A549 (cell line): ENCODE results near the gene TIPARP. TPM values are rescaled to one million over a fixed set of nuclear protein-coding genes. Genes with fewer than 3 reads are reported as not detected.

Source experiments
- ATAC-seq, 2 experiments: fragments of 200-7000 bp in 1 of 2; fragments of >200 bp in 1 of 2; cut with Nextera tagmentation in 1 of 2; cut with Tn5 transposase in 1 of 2; 3 replicates each; pipeline versions ENCODE4 v1.8.0 to v1.9.1; 2018 to 2020; ENCODE audit warnings: mild to moderate bottlenecking in 1 of 2, moderate library complexity in 1 of 2
- CTCF ChIA-PET: fragments of 300-600 bp; sonication (Branson Sonifier 250); formaldehyde crosslinking; extraction: SDS; loops from one replicate; lab custom pipeline; 2021; ENCODE audit warnings: antibody characterized with exemption, inconsistent platforms; lab: Yijun Ruan, JAX
- POLR2A ChIA-PET: fragments of 350-600 bp; formaldehyde crosslinking; extraction: SDS; loops from one replicate; lab custom pipeline; 2021; ENCODE audit warnings: antibody characterized with exemption, inconsistent platforms; lab: Yijun Ruan, JAX
- DNase-seq, 2 experiments: peaks; one replicate each; pipeline versions ENCODE4 v3.0.0 to v3.0.0-alpha.2; 2011 to 2016; ENCODE audit warnings: low read depth in 1 of 2, low spot score in 1 of 2
- FAIRE-seq: peaks from 2 replicates; lab custom pipeline; 2011; peaks lifted over from hg19 to GRCh38; lab: Jason Lieb, UNC
- H3K27ac ChIP-seq, 2 experiments: fragments of >200 bp; sonication (Bioruptor Twin); formaldehyde crosslinking; 3 replicates each; pipeline ENCODE4 v1.5.1; 2016 to 2017
- H3K4me1 ChIP-seq: fragments of >200 bp; sonication (Bioruptor Twin); formaldehyde crosslinking; 3 replicates; pipeline ENCODE4 v1.6.1; 2016
- H3K4me2 ChIP-seq: fragments of >200 bp; sonication (Bioruptor Twin); formaldehyde crosslinking; 3 replicates; pipeline ENCODE4 v1.6.1; 2016
- H3K4me3 ChIP-seq: fragments of >200 bp; sonication (Bioruptor Twin); formaldehyde crosslinking; 3 replicates; pipeline ENCODE4 v1.5.1; 2016
- H3K9me3 ChIP-seq: fragments of >200 bp; sonication (Bioruptor Twin); formaldehyde crosslinking; 3 replicates; pipeline ENCODE4 v1.6.1; 2016
- ATOH8 ChIP-seq: fragments of 250-450 bp; sonication (Bioruptor Pico); IDR thresholded peaks from 2 replicates; pipeline ENCODE4 v1.5.0; 2020; ENCODE audit warnings: low read depth, mild to moderate bottlenecking, moderate library complexity
- BHLHE40 ChIP-seq: IDR thresholded peaks from 2 replicates; pipeline ENCODE4 v1.6.1; 2012; ENCODE audit warnings: low read depth, low read length, inconsistent platforms
- CBX2 ChIP-seq: fragments of 200-600 bp; sonication (generic); IDR thresholded peaks from 2 replicates; pipeline ENCODE4 v1.6.1; 2016; ENCODE audit warnings: low read depth, mild to moderate bottlenecking, borderline replicate concordance
- CEBPB ChIP-seq, 2 experiments: fragments of >200 bp in 1 of 2; sonication (Bioruptor Twin) in 1 of 2; formaldehyde crosslinking in 1 of 2; IDR thresholded peaks; 2 replicates each; pipeline ENCODE4 v1.6.1; 2012 to 2016
- CHD2 ChIP-seq: fragments of 150-350 bp; IDR thresholded peaks from 2 replicates; pipeline ENCODE4 v1.6.1; 2014; ENCODE audit warnings: low read length; ENCODE audit not compliant: partially characterized antibody
- EHF ChIP-seq: fragments of 250-450 bp; sonication (Bioruptor Pico); IDR thresholded peaks from 2 replicates; pipeline ENCODE4 v1.5.0; 2020; ENCODE audit warnings: mild to moderate bottlenecking
- EHMT2 ChIP-seq: fragments of 200-600 bp; sonication (generic); IDR thresholded peaks from 2 replicates; pipeline ENCODE4 v1.6.1; 2016; ENCODE audit warnings: antibody characterized with exemption, low read depth, mild to moderate bottlenecking, moderate library complexity
- ELK1 ChIP-seq: fragments of 150-350 bp; IDR thresholded peaks from 2 replicates; pipeline ENCODE4 v1.6.1; 2014; ENCODE audit warnings: low read depth, mild to moderate bottlenecking, low read length
- EP300 ChIP-seq, 2 experiments: fragments of >200 bp; sonication (Bioruptor Twin); formaldehyde crosslinking; IDR thresholded peaks; 2 replicates in 1 of 2; 3 replicates in 1 of 2; pipeline ENCODE4 v1.6.1; 2016 to 2017
- ESRRA ChIP-seq: fragments of 150-350 bp; IDR thresholded peaks from 2 replicates; pipeline ENCODE4 v1.6.1; 2014; ENCODE audit warnings: mild to moderate bottlenecking, low read length, borderline replicate concordance
- FOSL2 ChIP-seq, 2 experiments: fragments of 450-650 bp in 1 of 2; fragments of >200 bp in 1 of 2; sonication (Bioruptor Twin) in 1 of 2; formaldehyde crosslinking; IDR thresholded peaks; 2 replicates each; pipeline versions ENCODE4 v1.5.0 to v1.6.1; 2016 to 2020; ENCODE audit warnings: mild to moderate bottlenecking in 1 of 2, moderate library complexity in 1 of 2
- FOXS1 ChIP-seq: fragments of 250-450 bp; sonication (Bioruptor Pico); IDR thresholded peaks from 2 replicates; pipeline ENCODE4 v1.5.0; 2020; ENCODE audit warnings: mild to moderate bottlenecking, moderate library complexity
- JUNB ChIP-seq: fragments of >200 bp; sonication (Bioruptor Twin); formaldehyde crosslinking; IDR thresholded peaks from 2 replicates; pipeline ENCODE4 v1.6.1; 2016
- KDM1A ChIP-seq: fragments of 200-600 bp; sonication (generic); IDR thresholded peaks from 2 replicates; pipeline ENCODE4 v1.6.1; 2016; ENCODE audit warnings: low read depth, mild to moderate bottlenecking
- MAZ ChIP-seq: fragments of 150-350 bp; IDR thresholded peaks from 2 replicates; pipeline ENCODE4 v1.6.1; 2014; ENCODE audit warnings: antibody characterized with exemption, low read depth, low read length, borderline replicate concordance
- NFE2L2 ChIP-seq: fragments of 150-350 bp; conservative IDR thresholded peaks from 2 replicates; pipeline ENCODE4 v1.6.1; 2014; ENCODE audit warnings: low read length
- NPAS2 ChIP-seq: fragments of 250-450 bp; sonication (Bioruptor Pico); IDR thresholded peaks from 2 replicates; pipeline ENCODE4 v1.8.0; 2022; ENCODE audit warnings: mild to moderate bottlenecking, moderate library complexity, borderline replicate concordance
- PBX3 ChIP-seq: IDR thresholded peaks from 2 replicates; pipeline ENCODE4 v1.6.1; 2012
- PHF8 ChIP-seq: fragments of 200-600 bp; sonication (generic); IDR thresholded peaks from 2 replicates; pipeline ENCODE4 v1.6.1; 2016; ENCODE audit warnings: low read depth, mild to moderate bottlenecking, antibody characterized with exemption, moderate library complexity, borderline replicate concordance
- POLR2A ChIP-seq: IDR thresholded peaks from 2 replicates; pipeline ENCODE4 v1.6.1; 2012; ENCODE audit warnings: mild to moderate bottlenecking, low read length
- POLR2AphosphoS2 ChIP-seq: conservative IDR thresholded peaks from 2 replicates; pipeline ENCODE4 v1.6.1; 2012; ENCODE audit warnings: low read length, improper control_type of control experiment, inconsistent platforms
- RAD21 ChIP-seq, 2 experiments: fragments of >200 bp in 1 of 2; sonication (Bioruptor Twin) in 1 of 2; formaldehyde crosslinking in 1 of 2; IDR thresholded peaks in 1 of 2; conservative IDR thresholded peaks in 1 of 2; 2 replicates in 1 of 2; 3 replicates in 1 of 2; pipeline ENCODE4 v1.6.1; 2012 to 2018; ENCODE audit warnings: inconsistent platforms in 1 of 2
- RARB ChIP-seq: fragments of 250-450 bp; sonication (Bioruptor Pico); IDR thresholded peaks from 2 replicates; pipeline ENCODE4 v1.8.0; 2021; ENCODE audit warnings: mild to moderate bottlenecking, moderate library complexity
- RFX5 ChIP-seq: fragments of 450-650 bp; IDR thresholded peaks from 2 replicates; pipeline ENCODE4 v1.7.1; 2014; ENCODE audit warnings: antibody characterized with exemption, mild to moderate bottlenecking, moderate library complexity
- SREBF2 ChIP-seq: fragments of 450-650 bp; IDR thresholded peaks from 2 replicates; pipeline ENCODE4 v1.6.1; 2014; ENCODE audit warnings: mild to moderate bottlenecking, moderate library complexity
- TP53 ChIP-seq: fragments of 250-450 bp; sonication (Bioruptor Pico); IDR thresholded peaks from 2 replicates; pipeline ENCODE4 v1.5.0; 2021; ENCODE audit warnings: mild to moderate bottlenecking, moderate library complexity
- ZFP36 ChIP-seq: fragments of 450-650 bp; IDR thresholded peaks from 2 replicates; pipeline ENCODE4 v1.6.1; 2014; ENCODE audit warnings: borderline replicate concordance; ENCODE audit not compliant: partially characterized antibody
- ZSCAN20 ChIP-seq: fragments of 250-450 bp; sonication (Bioruptor Pico); IDR thresholded peaks from 2 replicates; pipeline ENCODE4 v1.8.0; 2022; ENCODE audit warnings: mild to moderate bottlenecking, moderate library complexity
- WGBS: methylation state at CpG from one replicate; pipeline ENCODE4 v1.1.6; 2017; ENCODE audit errors: missing lambda C conversion rate; 5-methylcytosine and 5-hydroxymethylcytosine counted together
- polyA plus RNA-seq, 4 experiments: library from polyadenylated mRNA; depleted of rRNA in 3 of 4; stranded (reverse); fragments of >200 nt; fragmentation: RNase III in 1 of 4; extraction: RNeasy Plus Mini Kit Qiagen cat#74134 plus additional on column Dnase treatment in 1 of 4; gene quantifications; 2 replicates in 3 of 4; 3 replicates in 1 of 4; pipeline ENCODE4 v1.2.3, GENCODE V29; 2011 to 2017
- TF ChIP-seq, protein P1 (sequence below): IDR thresholded peaks from 2 replicates; pipeline ENCODE4 v1.6.1; 2012; ENCODE audit warnings: low read depth, borderline replicate concordance
- TF ChIP-seq, protein P2 (sequence below): fragments of >200 bp; sonication (Bioruptor Twin); formaldehyde crosslinking; IDR thresholded peaks from 3 replicates; pipeline ENCODE4 v1.6.1; 2016

The TIPARP gene
- polyA plus RNA-seq, 2 of the 4 experiments (the other 2 are of a cell fraction), result 11.8 to 16.5 TPM

DNA sequence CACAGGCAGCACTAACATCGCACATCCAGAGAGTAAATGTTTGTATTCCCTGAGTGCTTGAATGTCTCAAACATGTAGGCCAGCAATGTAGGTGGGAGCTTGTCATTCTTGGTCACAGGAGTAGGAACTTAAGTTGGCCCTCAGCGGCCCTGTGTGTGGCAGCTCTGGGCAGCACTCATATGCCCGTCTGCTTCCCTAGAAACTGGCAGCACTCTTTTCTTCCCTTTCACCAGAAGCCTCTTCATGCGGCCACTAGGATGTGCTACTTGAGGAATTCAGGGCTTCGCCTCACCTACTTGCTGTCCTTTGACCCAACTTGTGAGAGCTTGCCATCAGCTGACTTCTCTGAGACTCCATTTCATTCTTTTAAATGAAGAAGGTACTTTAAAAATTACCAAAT lies 69.5 kb downstream of the TIPARP start:
- DNase-seq (peak in 1 of 2 experiments; percentile 12), ATAC-seq (peak; percentile 24 to 55; a peak in 3 of 6 replicates), FAIRE-seq (no peak)
- no peaks in the 10 kb centered on the region for H3K4me1 ChIP-seq
- no peak overlapping the region for H3K27ac ChIP-seq
- no peak overlapping the region for H3K4me3 ChIP-seq
- H3K4me2 ChIP-seq, result no peak overlapping the region
- POLR2A ChIA-PET, result no interaction called here
- CTCF ChIA-PET, result no interaction called here
- TF ChIP-seq RFX5, result no peak
- no peak for TF ChIP-seq ZSCAN20 (CRISPR knock-in tag)
- no peak for TF ChIP-seq CBX2
- TF ChIP-seq BHLHE40, result no peak
- TF ChIP-seq EP300 (IDR thresholded peaks at IDR 0.05), result no peak
- TF ChIP-seq RAD21 (conservative IDR thresholded peaks at IDR 0.05 in 1 of 2, IDR thresholded peaks at IDR 0.05 in 1 of 2), result no peak
- no peak for TF ChIP-seq EHF
- no peak for TF ChIP-seq MAZ
- TF ChIP-seq KDM1A, result no peak
- TF ChIP-seq, protein P1, sequence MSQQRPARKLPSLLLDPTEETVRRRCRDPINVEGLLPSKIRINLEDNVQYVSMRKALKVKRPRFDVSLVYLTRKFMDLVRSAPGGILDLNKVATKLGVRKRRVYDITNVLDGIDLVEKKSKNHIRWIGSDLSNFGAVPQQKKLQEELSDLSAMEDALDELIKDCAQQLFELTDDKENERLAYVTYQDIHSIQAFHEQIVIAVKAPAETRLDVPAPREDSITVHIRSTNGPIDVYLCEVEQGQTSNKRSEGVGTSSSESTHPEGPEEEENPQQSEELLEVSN, result no peak
- TF ChIP-seq NPAS2 (CRISPR knock-in tag), result no peak
- TF ChIP-seq POLR2AphosphoS2, result no peak
- no peak for TF ChIP-seq NFE2L2
- TF ChIP-seq CHD2, result no peak
- no peak for TF ChIP-seq EHMT2
- H3K9me3 ChIP-seq, result peaks cover 5% of the 10 kb centered on the region; the same call in 1 of the 3 replicates
- WGBS, result 84% methylated on average over 5 of the region's 5 CpGs

DNA sequence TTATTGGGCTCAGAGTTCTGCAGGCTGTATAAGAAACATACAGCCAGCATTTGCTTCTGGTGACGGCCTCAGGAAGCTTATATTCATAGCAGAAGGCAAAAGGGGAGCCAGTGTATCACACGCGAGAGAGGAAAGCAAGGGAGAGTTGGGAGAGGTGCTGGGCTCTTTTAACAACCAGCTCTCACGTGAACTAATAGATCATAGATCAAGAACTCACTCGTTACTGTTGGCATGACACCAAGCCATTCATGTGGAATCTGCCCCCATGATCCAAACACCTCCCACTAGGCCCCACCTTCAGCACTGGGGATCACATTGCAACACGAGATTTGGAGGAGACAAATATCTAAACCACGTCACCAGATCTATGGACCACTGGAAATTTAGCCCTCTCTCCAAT lies 70.2 kb downstream of the TIPARP start:
- Histone ChIP-seq H3K4me2 (no peak overlapping the region), H3K4me1 (no peaks in the 10 kb centered on the region), H3K27ac (no peak overlapping the region), H3K4me3 (no peak overlapping the region), H3K9me3 (peaks cover 5% of the 10 kb centered on the region; the same call in 1 of the 3 replicates)
- FAIRE-seq (no peak), DNase-seq (no peak), ATAC-seq (no peak)
- ChIA-PET POLR2A (no interaction called here), CTCF (no interaction called here)
- TF ChIP-seq PBX3, result no peak
- no peak for TF ChIP-seq FOSL2 (IDR thresholded peaks at IDR 0.05)
- no peak for TF ChIP-seq FOSL2 (CRISPR knock-in tag; IDR thresholded peaks at IDR 0.05)
- TF ChIP-seq NFE2L2, result no peak
- TF ChIP-seq CHD2, result no peak
- no peak for TF ChIP-seq RARB (CRISPR knock-in tag)
- TF ChIP-seq FOXS1 (CRISPR knock-in tag), result no peak
- TF ChIP-seq, protein P1, result no peak
- 85% methylated on average over 7 of the region's 7 CpGs for WGBS

DNA sequence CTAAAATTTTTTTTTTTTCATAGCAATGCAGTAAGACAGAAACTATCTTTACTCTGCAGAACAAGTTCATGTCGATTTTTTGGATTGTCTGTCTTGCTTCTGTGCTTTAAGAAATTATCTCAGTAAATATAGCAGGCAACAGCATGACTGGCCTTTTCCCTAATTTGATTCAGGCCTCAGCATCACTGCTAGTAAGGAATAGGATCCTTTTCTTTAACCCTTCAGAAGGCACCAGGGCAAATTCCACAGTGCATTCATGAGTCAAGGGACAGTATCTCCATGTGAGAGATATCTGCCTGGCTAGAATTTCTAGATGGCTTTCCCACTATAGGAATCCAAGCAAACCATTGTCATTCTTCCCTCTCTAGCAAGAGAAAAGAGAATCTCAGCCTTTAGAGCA lies 71.4 kb downstream of the TIPARP start:
- DNase-seq (no peak), ATAC-seq (no peak), FAIRE-seq (no peak)
- CTCF ChIA-PET, result no interaction called here
- WGBS, result 51% methylated on average over 1 of the region's 1 CpG
- H3K27ac ChIP-seq, result no peak overlapping the region
- H3K4me1 ChIP-seq, result no peaks in the 10 kb centered on the region
- POLR2A ChIA-PET, result no interaction called here
- H3K9me3 ChIP-seq, result peaks cover 5% of the 10 kb centered on the region; the same call in 1 of the 3 replicates
- H3K4me2 ChIP-seq, result no peak overlapping the region
- H3K4me3 ChIP-seq, result no peak overlapping the region
- TF ChIP-seq POLR2A (no peak), RFX5 (no peak), SREBF2 (no peak), ATOH8 (CRISPR knock-in tag) (no peak), NPAS2 (CRISPR knock-in tag) (no peak), PHF8 (no peak), ZFP36 (no peak), ELK1 (no peak), TP53 (CRISPR knock-in tag) (no peak), NFE2L2 (no peak), JUNB (no peak), CEBPB (IDR thresholded peaks at IDR 0.05) (no peak), CHD2 (no peak), ESRRA (no peak)
- TF ChIP-seq, protein P2, sequence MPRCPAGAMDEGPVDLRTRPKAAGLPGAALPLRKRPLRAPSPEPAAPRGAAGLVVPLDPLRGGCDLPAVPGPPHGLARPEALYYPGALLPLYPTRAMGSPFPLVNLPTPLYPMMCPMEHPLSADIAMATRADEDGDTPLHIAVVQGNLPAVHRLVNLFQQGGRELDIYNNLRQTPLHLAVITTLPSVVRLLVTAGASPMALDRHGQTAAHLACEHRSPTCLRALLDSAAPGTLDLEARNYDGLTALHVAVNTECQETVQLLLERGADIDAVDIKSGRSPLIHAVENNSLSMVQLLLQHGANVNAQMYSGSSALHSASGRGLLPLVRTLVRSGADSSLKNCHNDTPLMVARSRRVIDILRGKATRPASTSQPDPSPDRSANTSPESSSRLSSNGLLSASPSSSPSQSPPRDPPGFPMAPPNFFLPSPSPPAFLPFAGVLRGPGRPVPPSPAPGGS, result no peak
